Activated CD4-positive, alpha-beta T cell treated with anti-CD3 and anti-CD28 coated beads for 4 hours (primary cell): ENCODE measurements around the gene MOGAT2.
"Not testable (repeated sequence)": the region's sequence is repeated elsewhere in the genome, so short reads cannot be mapped to it uniquely, and the experiment has no call there.

ENCODE experiments used
- DNase-seq, 2 donors: peaks; one replicate each; pipeline ENCODE4 v3.0.0-alpha.2; 2020

The MOGAT2 gene

DNA sequence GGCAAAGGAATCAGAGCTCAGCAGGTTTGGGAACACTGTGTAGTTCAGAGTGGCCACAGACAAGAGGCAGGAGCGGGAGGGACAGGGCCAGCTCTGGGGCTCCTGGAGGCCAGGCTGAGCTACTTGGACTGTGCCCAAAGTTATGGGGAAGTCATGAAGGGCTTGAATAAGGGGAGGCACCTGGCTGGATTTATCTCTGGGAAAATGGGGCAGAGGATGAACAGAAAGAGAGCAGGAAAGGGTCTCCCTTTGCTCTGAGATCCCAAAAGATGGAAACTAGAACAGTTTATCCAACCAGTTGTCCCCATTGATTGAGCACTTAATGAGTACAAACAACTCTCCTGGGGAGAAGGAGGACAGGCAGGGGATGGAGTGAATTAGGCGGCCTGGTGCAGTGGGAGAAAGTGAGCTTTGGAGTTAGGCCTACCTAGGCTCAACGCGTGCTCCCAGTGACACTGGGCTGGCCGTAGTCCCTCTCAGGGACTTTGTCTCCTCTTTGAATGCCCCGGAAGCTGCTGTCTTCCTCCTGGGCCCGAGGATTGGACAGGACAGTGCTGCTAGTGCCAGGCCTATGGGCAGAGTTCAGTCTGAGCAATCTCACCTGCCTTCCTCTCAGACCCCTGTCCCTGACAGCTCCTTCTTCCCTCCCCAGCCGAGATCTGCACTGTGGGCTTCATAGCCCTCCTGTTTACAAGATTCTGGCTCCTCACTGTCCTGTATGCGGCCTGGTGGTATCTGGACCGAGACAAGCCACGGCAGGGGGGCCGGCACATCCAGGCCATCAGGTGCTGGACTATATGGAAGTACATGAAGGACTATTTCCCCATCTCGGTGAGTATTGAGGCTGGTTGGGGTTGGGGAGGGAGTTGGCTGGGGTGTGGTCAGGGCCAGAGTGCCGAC is 2.0 kb downstream of the MOGAT2 start:
- DNase-seq, result no peak

DNA sequence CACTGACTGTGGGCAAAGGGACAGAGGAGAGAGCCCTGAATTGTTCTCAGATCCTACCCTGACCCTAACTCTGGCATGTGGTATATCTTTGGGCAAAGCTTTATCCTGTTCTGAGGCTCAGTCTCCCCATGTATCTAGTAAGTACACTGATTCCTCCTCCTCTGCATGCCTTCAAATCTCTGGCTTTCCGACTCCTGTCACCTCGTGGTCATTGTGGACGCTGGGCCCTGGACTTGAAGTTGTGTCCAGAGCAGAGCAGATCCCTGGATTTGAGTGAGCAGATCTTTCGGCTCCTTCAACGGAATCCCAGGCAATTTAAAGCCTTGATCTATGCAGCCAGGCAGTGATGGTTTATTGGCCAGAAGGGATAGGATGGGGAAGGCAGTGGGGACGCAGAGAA is 3.0 kb downstream of the MOGAT2 start:
- DNase-seq, result no peak

DNA sequence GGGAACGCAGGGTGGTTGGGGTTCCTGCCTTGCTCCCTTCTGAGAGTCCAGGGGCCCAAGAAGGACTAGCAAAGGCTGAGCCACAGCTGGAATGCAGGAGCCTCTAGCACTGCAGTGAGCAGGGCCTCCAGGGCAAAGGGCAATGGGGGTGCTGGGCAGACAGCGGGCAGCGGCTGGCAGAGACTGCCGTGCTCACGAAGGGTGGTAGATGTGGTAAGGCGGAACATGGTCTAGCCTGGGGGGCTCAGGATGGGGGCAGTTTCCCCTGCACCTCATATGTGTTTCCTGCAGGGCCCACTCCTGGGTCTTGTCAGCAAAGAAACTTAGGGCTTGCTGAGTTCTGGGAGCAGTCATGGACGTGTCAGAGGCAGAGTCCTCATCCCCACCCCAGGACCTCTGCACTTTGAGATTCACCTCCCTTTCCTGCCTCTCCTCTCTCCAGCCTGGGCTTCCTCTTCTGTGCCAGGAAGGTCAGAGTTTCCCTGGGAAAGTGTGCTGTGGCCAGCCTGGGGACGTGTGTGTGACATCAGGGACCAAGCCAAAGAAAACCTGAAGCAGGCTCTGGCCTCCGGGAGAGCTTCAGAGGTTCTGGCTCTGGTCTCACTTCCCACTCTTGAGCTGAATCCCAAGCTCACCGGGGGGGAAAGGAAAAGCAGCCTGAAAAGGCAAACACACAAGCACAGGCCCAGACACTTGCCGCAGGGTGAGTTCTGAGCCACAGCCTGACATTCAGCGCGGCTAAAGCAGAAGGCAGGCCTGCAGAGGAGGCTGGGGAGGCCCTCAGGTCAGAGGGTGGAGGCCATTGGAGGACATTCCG is 4.4 kb downstream of the MOGAT2 start:
- no peak for DNase-seq

DNA sequence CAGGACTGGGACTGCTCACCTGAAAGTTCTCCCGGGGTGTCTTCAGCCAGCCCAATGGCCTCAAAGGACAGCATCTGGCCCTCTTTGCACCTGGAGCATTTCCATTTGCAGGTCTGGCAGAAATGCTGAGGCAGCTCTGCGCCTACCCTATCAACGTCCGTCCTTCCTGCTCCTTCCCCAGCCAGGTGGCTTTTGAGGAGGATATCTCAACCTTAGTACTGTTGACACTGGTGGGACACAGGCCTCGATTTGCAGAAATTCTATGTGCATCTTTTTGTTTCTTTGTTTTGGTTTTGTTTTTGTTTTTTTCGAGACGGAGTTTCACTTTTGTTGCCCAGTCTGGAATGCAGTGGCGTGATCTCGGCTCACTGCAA is 5.0 kb downstream of the MOGAT2 start:
- no peak for DNase-seq

DNA sequence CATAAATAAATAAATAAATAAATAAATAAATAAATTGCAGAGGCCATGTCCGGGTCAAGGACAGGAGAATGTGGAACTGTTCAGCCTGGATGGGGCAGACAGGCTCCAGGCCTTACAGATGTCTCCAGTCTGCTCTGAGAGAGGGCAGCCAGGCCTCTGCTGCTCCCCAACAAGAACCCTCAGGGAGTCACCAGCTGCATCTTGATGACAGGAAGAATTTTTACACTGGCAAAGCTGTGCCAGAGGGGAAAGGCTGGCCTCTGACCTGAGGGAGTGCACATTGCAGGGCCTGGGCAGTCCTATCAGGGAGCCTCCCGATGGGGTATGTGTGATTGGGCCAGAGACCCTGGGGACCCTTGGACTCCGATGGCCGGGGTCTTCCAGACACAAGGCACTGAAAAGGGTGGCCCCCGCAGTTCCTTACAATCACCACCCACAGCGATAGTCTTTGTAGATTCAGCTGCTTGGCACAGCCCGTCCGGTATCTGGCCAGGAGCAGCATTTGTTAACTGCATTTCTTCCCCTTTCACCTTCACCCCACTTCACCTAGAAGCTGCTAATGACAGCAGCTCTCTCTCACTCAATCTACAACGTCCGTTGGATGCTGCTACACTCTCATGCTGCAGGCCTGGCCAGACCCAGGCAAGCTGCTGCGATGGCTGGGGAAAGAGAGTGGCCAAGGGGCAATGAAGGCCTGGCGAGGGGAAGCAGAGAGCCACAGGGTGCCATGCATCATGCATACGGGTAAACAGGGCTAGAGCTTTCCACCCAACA is 8.1 kb downstream of the MOGAT2 start:
- DNase-seq, result no peak

- DNase-seq, result no peak
Measured at GRCh38 chr11:75728992-75729391, 11.4 kb downstream of the MOGAT2 start.

DNA sequence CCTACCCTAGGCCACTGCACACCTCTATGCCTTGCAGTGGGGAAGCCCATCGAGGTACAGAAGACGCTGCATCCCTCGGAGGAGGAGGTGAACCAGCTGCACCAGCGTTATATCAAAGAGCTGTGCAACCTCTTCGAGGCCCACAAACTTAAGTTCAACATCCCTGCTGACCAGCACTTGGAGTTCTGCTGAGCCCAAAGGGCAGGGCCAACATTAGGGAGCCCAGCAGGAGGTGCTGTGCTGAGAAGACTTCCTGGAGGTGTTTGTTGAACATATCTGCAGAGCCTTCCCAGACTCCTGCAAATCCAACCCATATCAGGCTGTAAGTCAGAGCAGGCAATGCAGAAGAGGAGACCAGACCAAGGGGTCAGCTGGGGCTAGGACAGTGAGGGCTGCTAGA is 13.5 kb downstream of the MOGAT2 start:
- DNase-seq, result no peak

DNA sequence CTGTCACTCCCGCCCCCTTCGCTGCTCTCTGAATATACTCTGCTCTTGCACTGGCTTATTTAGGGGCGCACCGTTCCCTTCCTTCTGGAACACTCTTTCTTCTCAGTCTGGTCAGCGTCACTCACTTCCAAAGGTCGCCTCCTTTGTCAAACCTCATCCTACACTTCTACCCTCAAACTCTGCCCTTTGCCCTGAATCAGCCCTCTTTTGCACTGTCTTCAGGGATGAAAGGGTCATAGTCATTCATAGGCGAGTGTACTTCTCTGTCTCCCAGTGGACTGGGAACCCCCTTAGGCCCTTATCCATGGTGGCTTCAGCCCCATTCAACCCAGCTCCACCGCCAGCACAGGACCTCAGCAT is 15.4 kb downstream of the MOGAT2 start:
- DNase-seq, result no peak

GRCh38 chr11:75733431-75734107 is 15.9 kb downstream of the MOGAT2 start:
- no peak for DNase-seq

GRCh38 chr11:75734491-75735180 is 17.0 kb downstream of the MOGAT2 start:
- DNase-seq, result no peak

- no peak for DNase-seq
Measured at GRCh38 chr11:75735181-75735845, 17.7 kb downstream of the MOGAT2 start.

GRCh38 chr11:75737314-75737713 is 19.7 kb downstream of the MOGAT2 start:
- no peak for DNase-seq

- no peak for DNase-seq
Measured at GRCh38 chr11:75740681-75741080, 23.0 kb downstream of the MOGAT2 start.

DNA sequence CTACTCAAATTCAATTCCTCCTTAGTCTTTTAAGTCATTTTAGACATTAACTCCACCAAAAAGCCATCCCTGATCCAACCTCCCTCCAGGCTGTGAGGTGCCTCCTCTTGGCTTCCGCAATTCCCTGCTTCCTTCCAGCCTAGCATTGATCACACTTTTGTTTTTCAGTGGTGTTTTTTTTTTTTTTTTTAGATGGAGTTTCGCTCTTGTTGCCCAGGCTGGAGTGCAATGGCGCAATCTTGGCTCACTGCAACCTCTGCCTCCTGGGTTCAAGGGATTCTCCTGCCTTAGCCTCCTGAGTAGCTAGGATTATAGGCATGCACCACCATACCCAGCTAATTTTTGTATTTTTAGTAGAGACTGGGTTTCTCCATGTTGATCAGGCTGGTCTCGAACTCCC is 25.5 kb downstream of the MOGAT2 start:
- DNase-seq, result not testable (repeated sequence)

DNA sequence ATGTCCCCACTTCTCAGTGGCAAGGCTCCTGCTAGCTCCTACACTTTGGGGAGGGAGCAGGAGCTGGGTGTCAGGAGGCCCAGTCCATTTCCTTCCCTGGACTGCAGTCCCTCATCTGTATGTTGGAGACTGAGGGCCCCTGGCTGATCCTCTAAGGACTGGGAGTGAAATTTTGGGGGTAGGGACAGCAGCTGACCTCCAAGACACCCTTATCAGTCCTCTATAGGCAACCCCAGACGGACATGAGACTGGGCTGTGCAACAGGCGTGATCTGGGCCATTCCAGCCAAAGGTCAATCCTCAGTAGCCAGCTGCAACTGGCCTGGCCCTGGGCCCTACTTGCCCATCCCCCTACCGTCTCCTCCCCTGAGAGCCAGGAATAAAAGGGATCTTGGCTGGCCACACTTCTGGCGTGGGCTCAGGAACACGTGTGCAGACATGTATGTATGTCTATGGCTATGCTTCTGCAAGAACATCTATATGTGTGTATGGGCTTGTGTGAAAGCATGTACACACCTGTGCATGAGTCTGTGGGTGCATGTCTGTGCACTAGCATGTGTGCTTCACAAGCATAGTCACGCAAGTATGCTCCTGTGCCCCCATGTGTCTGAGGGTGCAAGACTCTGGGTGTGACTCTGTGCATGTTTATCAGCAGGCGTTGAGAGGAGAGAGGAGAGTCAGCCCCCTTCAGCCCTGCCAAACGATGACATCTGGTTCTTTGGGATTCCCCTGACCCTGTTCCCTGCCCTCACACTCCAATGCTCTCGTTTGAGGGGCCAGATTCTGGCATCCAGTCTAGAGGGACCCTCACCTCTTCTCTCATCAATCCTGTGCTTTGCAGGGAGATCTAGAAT is 26.3 kb downstream of the MOGAT2 start:
- no peak for DNase-seq

GRCh38 chr11:75745807-75746206 is 28.2 kb downstream of the MOGAT2 start:
- DNase-seq, result no peak

DNA sequence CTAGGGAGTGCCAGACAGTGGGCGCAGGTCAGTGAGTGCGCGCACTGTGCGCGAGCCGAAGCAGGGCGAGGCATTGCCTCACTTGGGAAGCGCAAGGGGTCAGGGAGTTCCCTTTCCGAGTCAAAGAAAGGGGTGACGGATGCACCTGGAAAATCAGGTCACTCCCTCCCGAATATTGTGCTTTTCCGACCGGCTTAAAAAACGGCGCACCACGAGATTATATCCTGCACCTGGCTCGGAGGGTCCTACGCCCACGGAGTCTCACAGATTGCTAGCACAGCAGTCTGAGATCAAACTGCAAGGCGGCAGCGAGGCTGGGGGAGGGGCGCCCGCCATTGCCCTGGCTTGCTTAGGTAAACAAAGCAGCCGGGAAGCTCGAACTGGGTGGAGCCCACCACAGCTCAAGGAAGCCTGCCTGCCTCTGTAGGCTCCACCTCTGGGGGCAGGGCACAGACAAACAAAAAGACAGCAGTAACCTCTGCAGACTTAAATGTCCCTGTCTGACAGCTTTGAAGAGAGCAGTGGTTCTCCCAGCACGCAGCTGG is 31.2 kb downstream of the MOGAT2 start:
- not testable (repeated sequence) for DNase-seq

DNA sequence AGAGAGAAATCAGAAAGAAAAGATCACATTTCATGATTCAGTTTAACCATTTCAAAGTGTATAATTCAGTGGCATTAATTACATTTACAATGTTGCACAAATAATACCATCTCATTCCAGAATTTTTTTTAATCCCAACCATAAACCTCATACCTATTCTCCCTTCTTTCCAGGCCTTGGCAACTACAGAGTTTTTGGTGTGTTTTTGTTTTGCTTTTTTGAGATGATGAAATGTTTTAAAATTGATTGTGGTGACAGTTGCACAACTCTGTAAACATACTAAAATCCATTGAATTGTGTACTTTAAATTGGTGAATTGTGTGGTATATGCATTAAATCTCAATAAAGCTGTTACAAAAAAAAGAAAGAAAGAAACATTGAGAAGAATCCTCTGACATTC is 37.3 kb downstream of the MOGAT2 start:
- DNase-seq, result not testable (repeated sequence)

GRCh38 chr11:75757651-75758050 is 40.0 kb downstream of the MOGAT2 start:
- no peak for DNase-seq

DNA sequence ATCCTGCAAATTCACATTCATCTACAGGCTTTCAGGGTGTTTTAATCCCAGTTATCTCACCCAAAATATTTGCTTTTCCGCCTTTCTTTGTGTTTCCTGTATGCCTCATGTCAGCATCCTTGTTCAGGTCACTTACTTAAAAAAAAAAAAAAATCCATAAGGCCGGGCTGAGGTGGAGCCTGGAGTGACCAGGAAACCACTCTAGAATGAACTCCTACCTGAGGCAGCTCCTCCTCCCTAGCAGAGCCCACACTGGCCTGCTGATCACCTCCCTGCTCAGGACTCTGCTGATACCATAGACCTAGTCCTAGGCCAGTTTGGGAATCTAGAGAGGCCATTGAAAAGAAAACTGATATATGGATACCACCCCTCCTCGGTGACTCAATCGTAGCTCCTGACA is 42.2 kb downstream of the MOGAT2 start:
- no peak for DNase-seq
